Activated T-cell treated with anti-CD3 and anti-CD28 coated beads for 4 hours (primary cell): ENCODE data around the gene MN1.
"Not testable (repeated sequence)": the region's sequence is repeated elsewhere in the genome, so short reads cannot be mapped to it uniquely, and the experiment has no call there.

ENCODE experiments used
- DNase-seq: peaks from one replicate; pipeline ENCODE4 v3.0.0-alpha.2; 2020

The MN1 gene

GRCh38 chr22:27756212-27756660 lies 45.3 kb downstream of the MN1 start:
- DNase-seq = no peak

DNA sequence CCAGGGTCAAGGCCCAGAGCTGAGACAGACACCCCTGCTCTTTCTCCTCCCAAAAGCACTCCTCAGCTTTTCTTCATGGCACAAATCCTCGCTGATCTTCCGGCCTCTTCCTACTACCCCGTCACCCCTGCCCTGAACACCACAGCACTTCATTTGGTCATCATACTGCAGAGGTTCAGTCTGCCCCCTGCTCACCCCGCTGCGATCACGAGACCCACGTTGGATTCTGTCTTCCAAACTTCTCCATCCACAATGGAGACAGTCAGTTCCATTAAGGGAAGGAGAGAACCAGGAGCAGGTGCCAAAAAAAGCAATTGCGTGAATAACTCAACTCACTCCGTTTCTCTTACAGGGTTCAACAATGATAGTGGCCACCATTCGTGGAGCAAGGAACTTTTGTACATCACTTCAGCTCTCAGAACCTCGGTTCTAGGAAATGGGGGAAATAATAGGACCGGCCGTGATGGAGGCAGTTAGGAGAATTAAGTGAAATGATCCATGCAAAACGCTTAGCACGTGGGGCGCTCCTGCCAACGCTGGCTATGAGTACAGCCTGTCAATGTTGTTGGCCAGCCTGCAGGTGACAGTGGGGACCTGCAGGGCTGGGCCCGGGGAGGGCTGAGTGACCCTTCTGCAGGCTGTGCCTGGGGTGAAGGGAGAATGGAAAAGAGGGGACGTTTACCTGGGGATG lies 45.9 kb downstream of the MN1 start:
- no peak for DNase-seq

- DNase-seq = no peak
Observed at GRCh38 chr22:27754888-27755480, 46.6 kb downstream of the MN1 start.

DNA sequence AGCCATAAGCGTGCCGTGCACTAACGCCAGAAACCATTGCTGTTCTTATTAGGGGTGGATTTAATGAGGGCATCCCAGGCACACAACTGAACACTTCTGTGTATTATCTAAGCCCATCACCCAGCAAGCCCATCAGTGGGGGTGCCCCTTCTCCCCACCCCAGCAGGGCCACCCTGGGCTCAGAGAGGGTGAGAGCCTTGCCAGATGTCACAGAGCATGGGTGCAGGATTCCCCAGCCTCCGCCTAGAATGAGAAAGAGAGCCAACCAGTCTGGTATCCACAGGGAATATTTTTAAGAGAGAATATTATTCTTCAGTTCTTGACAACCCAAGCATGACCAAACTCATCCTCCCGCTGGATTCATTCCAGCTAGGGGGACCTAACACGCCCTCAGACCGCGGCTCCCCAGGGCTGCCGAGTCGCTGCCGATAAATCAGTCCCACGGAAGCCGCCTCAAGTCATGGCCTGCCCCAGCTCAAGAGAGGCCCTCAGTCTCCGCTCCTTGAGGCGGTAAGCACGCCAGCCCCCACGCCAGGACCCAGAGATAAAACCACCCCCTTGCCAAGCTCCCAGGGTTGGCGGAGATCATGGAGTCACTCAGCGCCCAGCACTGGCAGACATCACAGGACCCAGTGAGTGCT lies 47.2 kb downstream of the MN1 start:
- DNase-seq = no peak

- no peak for DNase-seq
Observed at GRCh38 chr22:27752771-27753170, 48.8 kb downstream of the MN1 start.

- no peak for DNase-seq
Observed at GRCh38 chr22:27752141-27752540, 49.4 kb downstream of the MN1 start.

- DNase-seq = no peak
Observed at GRCh38 chr22:27751277-27752070, 50.1 kb downstream of the MN1 start.

- DNase-seq = no peak
Observed at GRCh38 chr22:27750584-27751265, 50.8 kb downstream of the MN1 start.

- no peak for DNase-seq
Observed at GRCh38 chr22:27749597-27750225, 51.8 kb downstream of the MN1 start.

DNA sequence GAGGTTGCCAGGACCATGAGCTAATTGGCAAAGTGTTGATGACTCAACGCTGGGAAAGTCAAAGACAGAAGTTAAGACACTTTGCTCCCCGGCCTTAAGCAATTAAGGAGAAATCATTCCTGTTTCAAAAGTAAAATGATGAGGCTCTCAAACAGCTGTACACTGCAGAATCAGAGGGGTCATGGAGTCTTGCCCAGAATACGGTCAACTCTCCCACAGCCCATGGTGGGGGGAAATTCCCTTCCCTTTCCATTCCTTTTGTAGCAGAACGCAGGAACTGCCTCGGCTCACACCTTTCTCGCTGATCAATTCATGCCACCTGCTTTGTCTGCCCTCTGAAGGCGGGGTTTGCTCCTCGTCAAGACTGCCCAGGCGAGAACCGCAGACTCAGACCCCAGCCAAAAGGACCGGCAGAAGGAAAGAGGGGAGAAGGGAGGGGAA lies 52.8 kb downstream of the MN1 start:
- DNase-seq = no peak

DNA sequence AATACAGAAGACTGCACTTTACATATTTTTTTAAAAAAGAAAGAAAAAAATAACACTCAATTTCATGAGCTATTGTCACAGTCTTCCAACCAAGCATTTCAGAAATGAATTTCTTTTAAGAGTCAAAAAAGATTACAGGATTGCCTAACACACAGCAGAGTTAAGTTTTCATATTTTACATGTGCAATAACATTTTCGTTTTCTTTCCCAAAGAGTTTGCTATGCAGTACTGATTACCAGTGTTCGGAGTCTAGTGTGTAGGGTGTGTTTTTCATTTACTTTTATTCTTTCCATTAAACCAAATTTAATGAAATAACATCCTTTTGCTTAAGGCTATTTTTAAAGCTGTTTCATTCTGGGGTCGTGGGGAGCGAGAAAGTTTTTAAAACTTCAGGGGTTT lies 53.2 kb downstream of the MN1 start:
- no peak for DNase-seq

- DNase-seq = no peak
Observed at GRCh38 chr22:27747396-27748221, 53.9 kb downstream of the MN1 start.

- no peak for DNase-seq
Observed at GRCh38 chr22:27746918-27747317, 54.6 kb downstream of the MN1 start.

- DNase-seq = no peak
Observed at GRCh38 chr22:27745809-27746208, 55.7 kb downstream of the MN1 start.

DNA sequence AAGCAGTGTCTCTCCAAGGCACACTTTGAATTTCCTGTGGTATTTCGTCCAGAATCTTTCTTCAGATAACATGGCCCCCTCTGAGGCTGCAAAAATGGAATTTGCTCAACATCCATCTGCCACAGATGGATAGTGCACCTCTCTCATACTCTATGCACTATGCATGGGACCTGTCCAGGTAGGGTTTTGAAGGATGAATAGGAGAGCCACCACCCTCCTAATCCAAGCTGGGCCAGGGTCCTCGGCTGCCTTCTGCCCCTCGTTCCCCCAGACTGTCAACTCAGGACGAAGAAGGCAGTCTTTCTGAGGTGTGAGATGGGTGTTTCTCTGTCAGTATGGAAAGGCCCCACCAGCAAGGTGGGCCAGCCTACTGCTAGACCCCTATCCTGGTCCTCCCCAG lies 56.4 kb downstream of the MN1 start:
- no peak for DNase-seq

- DNase-seq = not testable (repeated sequence)
Observed at GRCh38 chr22:27744078-27744477, 57.5 kb downstream of the MN1 start.

DNA sequence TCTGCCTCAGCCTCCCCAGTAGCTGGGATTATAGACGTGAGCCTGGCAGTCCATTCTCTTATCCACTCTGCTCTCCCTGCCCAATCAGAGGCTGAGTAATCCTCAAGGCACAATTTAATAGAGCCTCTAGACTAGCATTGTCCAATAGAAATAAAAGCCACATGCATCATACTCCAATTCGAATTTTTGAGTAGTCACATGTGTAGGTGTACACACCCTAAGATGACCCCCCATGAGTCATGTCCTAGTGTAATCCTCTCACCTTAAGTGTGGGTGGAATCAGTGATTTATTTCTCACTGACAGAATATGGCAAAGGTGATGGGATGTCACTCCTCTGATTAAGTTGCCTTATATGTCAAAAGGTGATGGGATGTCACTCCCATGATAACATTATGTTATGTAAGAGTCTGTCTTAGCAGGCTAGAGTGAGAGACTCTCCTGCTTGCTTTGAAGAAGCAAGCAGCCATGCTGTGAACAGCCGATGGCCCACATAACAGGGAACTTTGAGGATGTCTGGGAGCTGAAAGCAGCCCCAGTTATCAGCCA lies 61.3 kb downstream of the MN1 start:
- DNase-seq = no peak

GRCh38 chr22:27737521-27737920 lies 64.0 kb downstream of the MN1 start:
- no peak for DNase-seq

DNA sequence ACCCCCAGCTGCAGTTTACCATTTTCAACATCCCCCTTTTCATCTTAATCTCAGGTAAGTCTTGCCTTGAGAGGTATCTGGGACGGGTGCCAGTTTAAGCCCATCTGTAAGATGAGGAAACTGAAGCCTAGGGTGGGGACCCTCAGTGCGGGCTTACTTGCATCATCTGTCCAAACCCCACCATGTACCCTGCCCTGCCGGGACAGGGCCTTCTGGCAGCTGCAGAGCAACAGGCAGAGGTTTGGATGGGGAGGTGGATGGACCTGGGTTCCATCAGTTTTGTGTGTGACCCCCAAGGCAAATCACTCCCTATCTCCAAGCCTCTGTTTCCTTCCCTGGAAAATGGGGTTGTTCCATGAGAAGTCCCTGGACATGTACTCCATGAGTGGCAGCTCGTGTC lies 67.5 kb downstream of the MN1 start:
- no peak for DNase-seq

DNA sequence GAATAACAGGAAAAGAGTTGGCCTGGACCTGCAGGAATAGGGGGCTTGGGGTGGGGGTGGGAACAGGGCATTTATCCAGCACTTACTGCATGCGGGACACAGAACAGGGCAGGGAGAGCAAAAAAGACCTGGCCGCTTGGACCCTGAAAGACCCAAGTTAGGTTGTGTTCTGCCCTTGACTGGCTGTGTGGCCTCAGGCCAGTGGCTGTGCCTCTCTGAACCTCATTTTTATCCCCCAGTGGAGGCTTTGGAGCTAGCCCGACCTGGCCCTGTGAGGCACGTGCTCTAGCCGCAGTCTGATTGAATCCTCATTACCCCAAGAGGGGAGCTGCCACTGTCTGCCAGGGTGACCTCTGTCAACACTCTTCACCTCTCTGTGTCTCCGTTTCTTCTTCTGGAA lies 68.7 kb downstream of the MN1 start:
- DNase-seq = no peak

DNA sequence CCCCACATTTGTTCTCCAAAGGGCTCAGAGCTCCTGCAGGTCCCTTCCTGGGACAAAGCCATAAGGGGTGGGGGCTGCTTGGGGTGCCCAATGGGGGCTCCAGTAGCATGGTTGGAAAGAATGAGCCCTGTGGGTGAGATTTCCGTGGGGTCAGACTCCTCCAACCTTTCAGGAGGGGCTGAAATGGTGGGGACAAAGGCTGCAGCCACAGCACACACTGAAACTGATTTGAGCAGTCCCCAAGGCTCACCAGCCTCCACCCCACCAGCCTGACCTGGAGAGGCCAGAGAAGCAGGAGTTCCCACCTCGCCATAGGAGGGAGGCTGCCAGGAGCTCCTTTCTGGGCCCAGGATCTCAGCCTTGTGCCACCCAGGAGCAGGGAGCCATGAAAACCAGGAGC lies 69.2 kb downstream of the MN1 start:
- no peak for DNase-seq
